ENCODE results near the gene LMTK3.

Gene LMTK3

DNA sequence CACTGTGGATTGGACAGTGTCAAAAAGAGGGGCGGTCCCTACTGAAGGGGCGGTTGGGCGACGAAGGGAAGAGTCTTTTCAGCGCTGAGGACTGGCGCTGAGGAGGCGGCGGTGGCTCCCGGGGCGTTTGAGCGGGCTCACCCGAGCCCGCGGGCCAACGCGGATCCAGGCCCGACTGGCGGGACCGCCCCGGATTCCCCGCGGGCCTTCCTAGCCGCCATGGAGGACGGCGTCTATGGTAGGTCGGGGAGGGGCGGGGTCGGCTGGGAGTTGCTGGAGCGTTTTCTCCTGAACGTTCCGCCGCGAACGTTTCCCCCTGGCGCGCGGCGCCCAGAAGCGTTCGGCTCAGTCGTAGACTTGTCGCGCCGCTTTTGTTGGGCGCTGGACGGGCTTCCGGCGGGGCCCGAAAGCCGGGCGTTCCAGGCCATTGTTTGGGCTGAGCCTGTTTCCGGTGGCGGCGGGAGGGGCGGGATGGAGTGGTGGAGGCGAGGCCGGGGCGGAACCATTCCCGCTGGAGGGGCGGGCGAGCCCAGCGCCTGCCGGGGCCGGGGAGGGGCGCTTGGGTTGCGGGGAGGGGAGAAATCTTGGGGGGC is 42.2 kb downstream of the LMTK3 start, which contains the start of gene CYTH2:
CYTH2 (plus strand) TSS at position 81 of the 593 bp plus-strand sequence; CDS start at position 220, 139 bp downstream.
- DNase-seq (ENCODE audit: low read depth) = peak; percentile 86

- DNase-seq (ENCODE audit: low read depth) = peak; percentile 100
These were observed 42.8 kb downstream of the LMTK3 start for GRCh38 chr19:48468772-48469288.

DNA sequence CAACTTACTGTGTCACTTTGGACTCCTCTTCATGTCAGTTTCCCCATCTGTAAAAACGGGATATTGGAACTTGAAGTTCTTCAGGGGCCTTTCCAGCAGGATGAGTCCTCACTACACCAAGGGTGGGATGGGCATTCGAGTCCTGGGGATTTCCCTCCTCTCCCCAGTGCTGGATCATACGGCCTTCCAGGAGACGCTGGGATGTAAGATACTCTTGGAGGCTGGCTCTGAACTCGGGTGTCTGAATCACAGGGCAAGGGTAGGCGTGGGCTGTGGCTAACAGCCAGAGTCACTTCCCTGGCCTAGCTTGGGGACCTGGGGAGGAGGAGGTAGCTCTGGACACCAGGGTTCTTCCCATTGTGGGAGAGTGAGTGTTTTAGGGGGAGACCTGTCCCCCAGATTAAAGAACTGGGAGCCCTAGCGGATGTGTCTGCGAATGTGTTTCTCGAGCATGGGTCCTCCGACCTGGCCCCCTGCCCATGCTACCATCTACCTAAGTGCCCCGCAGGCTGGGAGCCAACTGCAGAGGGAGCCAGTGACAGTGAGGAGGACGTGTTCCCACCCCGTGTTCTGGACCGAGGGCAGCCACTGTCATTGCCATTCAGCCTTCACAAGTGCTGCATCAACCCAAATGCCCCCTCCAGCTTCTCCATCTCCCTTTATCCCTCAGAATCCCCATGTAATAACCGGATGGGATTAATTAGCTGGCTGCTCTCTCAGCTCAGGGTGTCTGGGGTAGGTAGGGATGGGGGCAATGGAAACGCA is 44.9 kb downstream of the LMTK3 start:
- DNase-seq (ENCODE audit: low read depth) = peak; percentile 62

DNA sequence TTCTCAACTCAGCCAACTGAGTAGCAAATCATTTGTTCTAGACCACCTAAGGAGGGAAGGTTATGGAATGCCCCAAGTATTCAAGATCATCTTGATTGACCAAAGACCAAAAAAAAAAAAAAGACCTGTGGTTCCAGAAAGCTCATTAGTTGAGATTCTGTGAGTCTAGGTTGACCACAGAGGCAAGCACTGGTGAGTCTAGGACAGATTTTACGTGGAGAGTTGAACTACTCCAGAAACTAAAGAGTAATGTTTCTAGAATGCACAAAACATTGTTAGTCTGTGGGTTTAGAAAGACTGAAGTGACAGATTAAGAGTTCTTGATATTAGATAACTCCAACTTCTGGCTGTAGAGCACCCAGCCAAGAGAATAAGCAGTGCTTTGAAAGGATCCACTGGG is 46.4 kb downstream of the LMTK3 start:
- DNase-seq (ENCODE audit: low read depth) = no peak

- no peak for DNase-seq (ENCODE audit: low read depth)
These were observed 49.5 kb downstream of the LMTK3 start for GRCh38 chr19:48461982-48462655.

DNA sequence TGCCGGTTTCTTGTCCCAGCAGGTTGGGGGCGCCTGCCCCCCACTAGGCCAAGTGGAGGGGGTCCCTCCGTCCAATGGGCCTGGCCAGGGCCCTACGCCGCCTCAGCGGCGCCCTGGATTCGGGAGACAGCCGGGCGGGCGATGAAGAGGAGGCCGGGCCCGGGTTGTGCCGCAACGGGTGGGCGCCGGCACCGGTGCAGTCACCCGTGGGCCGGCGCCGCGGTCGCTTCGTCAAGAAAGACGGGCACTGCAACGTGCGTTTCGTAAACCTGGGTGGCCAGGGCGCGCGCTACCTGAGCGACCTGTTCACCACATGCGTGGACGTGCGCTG is 50.0 kb downstream of the LMTK3 start:
- DNase-seq (ENCODE audit: low read depth) = no peak

GRCh38 chr19:48458016-48458415 is 53.6 kb downstream of the LMTK3 start:
- DNase-seq (ENCODE audit: low read depth) = no peak

DNA sequence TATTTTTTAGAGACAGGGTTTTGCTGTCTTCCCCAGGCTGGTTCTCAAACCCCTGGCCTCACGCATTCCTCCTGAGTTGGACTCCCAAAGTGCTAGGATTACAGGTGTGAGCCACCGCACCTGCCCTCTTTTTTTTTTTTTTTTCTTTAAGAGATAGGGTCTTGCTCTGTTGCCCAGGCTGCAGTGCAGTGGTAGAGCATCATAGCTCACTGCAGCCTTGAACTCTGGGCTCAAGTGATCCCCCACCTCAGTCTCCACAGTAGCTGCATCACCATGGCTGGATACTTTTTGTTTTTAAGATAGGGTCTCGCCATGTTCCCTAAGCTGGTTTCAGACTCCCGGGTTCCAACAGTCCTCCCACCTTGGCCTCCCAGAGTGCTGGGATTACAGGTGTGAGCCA is 54.8 kb downstream of the LMTK3 start:
- DNase-seq (ENCODE audit: low read depth) = no peak

- no peak for DNase-seq (ENCODE audit: low read depth)
These were observed 55.6 kb downstream of the LMTK3 start for GRCh38 chr19:48455908-48456562.

GRCh38 chr19:48455171-48455907 is 56.3 kb downstream of the LMTK3 start, which contains the start of gene KCNJ14:
Gene KCNJ14 (plus strand): TSS chr19:48455574. CDS start chr19:48461725, 6,151 bp downstream.
- DNase-seq (ENCODE audit: low read depth) = no peak

- DNase-seq (ENCODE audit: low read depth) = no peak
These were observed 57.4 kb downstream of the LMTK3 start for GRCh38 chr19:48454150-48454730.

- no peak for DNase-seq (ENCODE audit: low read depth)
These were observed 59.1 kb downstream of the LMTK3 start for GRCh38 chr19:48452289-48453190.

DNA sequence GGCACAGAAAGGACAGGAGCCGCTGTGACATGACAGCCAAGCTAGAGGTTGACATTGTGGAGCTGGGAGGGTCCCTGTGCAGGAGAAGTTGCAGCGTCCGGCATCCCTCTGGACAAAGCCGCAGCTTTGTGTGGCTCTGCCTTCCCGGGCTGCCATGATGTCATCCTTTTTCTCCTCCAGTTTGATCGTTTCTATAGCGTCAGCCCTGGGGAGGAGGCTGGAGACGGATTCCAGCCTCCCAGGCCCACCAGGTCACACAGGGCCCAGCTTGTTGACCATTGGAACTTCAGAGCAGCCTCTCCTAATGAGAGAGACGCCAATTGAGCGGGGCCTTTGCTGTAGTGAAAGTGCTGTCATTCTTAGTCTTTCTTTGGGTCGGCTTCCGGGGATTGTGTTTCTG is 60.0 kb downstream of the LMTK3 start:
- no peak for DNase-seq (ENCODE audit: low read depth)

DNA sequence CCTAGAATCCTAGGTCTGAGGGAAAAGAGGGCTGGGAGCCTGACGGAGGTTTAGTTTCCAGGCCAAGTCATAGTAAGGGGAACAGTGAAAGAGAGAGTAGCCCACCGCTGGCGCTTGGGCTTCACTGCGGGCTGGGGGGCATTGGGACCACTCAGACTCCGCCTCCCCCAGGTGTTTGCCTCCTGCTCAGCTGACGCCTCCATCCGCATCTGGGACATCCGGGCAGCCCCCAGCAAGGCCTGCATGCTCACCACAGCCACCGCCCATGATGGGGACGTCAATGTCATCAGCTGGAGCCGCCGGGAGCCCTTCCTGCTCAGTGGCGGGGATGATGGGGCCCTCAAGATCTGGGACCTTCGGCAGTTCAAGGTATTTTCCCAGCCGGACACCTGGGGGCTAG is 60.8 kb downstream of the LMTK3 start:
- DNase-seq (ENCODE audit: low read depth) = no peak

DNA sequence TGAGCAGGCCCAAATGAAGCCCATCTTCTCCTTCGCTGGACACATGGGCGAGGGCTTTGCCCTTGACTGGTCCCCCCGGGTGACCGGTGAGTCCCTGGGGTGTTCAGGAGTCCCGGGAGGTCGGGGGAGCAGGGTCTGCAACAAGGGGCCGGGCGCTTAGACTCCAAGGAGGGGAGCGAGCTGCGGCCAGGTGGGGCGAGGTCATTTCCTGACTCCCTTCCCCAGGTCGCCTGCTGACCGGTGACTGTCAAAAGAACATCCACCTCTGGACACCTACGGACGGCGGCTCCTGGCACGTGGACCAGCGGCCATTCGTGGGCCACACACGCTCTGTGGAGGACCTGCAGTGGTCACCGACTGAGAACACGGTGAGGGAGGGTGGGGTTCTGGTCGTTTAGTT is 61.2 kb downstream of the LMTK3 start:
- DNase-seq (ENCODE audit: low read depth) = no peak

DNA sequence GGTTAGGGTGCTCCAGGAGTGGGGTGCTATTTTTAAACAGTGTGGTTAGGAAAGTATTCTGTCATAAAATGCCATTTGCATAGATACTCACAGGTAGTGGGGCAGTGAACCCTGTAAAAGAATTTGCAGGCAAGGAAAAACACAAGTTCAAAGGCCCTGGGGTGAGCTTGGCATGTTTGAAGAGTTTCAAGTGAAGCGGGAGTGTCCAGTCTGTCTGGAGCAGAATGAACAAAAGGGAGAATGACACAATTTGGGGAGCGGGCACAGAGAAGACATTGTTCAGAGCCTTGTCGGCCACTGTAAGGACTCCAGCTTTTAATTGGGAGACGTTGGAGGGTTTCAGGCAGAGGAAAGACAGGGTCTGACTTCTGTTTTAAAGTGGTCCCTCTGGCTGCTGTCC is 63.1 kb downstream of the LMTK3 start:
- no peak for DNase-seq (ENCODE audit: low read depth)

DNA sequence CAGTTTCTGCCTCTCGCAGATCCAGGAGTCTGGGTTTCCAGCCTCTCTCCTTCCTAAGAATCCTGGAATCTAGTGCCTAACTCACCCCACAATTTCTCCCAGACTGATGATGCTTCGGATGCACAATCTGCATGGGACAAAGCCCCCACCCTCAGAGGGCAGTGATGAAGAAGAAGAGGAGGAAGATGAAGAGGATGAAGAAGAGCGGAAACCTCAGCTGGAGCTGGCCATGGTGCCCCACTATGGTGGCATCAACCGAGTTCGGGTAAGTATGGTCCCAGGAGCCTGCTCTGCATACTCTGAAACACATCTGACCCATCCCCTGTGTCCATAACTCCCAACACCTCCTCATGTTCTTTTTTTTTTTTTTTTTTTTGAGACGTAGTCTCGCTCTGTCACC is 65.1 kb downstream of the LMTK3 start:
- DNase-seq (ENCODE audit: low read depth) = no peak

DNA sequence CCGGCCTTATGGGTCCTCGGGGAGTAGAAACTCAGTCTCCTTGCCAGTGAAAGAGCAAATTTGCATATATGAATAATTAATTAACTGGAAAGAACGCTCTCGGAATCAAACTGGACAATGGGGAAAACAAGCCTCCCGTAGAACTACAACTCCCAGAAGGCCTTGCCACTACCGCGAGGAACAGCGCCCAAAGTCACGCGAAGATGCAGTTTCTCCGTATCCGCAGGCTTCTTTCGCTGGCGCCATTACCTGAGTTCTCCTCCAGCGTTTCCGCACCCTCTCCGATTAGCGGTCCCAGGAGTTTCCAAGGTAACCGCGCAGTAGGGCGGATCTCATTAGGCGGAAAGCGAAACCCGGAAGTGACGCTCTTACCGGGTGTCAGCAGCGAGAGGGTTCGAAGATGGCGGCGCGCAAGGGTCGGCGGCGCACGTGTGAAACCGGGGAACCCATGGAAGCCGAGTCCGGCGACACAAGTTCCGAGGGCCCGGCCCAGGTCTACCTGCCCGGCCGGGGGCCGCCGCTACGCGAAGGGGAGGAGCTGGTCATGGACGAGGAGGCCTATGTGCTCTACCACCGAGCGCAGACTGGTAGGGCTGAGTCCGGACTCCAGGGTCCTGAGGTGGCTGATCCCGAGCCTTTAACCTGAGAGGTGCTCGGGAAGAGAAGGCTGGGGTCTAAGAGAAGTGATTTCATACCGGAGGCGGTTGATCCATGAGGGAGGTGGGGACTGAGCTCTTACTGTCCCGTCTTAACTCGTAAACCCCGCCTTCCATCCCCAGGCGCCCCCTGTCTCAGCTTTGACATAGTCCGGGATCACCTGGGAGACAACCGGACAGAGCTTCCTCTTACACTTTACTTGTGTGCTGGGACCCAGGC is 65.8 kb downstream of the LMTK3 start, which contains the start of gene GRWD1:
GRWD1 (plus strand) TSS at position 378 of the 876 bp plus-strand sequence; CDS start at position 401, 23 bp downstream.
- DNase-seq (ENCODE audit: low read depth) = peak; percentile 98

- DNase-seq (ENCODE audit: low read depth) = peak; percentile 84
These were observed 66.4 kb downstream of the LMTK3 start for GRCh38 chr19:48445256-48445605.

DNA sequence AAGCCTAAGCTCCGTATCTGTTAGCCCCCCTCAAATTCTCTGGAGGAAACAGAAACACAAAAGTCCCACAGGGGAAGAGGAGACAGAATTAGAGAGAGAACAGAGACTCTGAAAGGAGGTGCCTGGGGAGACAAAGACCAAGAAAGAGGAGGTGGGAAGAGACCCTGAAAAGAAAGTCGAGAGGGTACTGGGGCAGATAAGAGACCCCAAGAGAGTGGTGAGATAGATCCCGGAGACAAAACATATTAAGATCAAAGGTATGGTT is 66.8 kb downstream of the LMTK3 start:
- no peak for DNase-seq (ENCODE audit: low read depth)

All from EH (cell line).